GM12865 (cell line): ENCODE data around the gene GALNT8.

Experiments
- DNase-seq: peaks from one replicate; pipeline ENCODE4 v3.0.0; 2010; ENCODE audit warnings: low read depth
- H3K4me3 ChIP-seq: 2 replicates; pipeline ENCODE4 v1.5.1; 2011; ENCODE audit warnings: mild to moderate bottlenecking, low read depth, low read length, control low read depth
- TF ChIP-seq, protein P1 (sequence below): IDR thresholded peaks from 2 replicates; pipeline ENCODE4 v1.5.1; 2011; ENCODE audit warnings: low read length, control low read depth, low read depth, inconsistent platforms; ENCODE audit not compliant: insufficient read depth; ENCODE audit errors: missing control alignments

The GALNT8 gene

DNA sequence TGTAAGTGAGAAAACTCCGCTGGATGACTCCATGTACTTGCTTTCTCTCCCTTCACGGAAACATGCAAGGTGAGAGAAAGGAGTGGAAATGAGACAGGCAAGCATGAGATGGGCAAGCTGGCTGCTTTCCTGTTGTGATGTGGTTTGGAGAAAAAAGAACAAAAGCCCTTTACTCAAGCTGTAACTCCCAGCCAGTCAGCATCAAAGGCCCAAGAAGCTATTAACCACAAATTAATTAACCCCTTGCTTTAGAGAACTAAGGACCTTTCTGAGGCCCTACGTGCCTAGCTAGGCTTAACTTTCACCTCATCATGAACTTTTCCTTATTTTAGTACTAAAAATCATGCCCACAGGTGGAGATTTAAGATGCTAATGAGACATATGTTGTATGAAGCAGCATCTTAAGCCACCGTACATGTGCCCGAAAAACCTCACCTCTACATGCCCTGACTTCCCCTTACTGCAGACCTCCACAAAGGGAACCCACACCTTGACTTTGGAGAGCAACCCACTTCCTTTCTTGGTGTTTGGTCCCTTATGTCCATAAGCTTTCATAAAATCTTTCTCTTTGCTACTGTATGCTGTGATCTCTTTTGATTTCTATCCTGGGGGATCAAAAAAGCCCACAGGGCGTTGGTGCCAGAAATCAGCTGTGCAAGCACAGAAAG lies 87.0 kb downstream of the GALNT8 start:
- H3K4me3 ChIP-seq, result no peak overlapping the region
- TF ChIP-seq, protein P1, sequence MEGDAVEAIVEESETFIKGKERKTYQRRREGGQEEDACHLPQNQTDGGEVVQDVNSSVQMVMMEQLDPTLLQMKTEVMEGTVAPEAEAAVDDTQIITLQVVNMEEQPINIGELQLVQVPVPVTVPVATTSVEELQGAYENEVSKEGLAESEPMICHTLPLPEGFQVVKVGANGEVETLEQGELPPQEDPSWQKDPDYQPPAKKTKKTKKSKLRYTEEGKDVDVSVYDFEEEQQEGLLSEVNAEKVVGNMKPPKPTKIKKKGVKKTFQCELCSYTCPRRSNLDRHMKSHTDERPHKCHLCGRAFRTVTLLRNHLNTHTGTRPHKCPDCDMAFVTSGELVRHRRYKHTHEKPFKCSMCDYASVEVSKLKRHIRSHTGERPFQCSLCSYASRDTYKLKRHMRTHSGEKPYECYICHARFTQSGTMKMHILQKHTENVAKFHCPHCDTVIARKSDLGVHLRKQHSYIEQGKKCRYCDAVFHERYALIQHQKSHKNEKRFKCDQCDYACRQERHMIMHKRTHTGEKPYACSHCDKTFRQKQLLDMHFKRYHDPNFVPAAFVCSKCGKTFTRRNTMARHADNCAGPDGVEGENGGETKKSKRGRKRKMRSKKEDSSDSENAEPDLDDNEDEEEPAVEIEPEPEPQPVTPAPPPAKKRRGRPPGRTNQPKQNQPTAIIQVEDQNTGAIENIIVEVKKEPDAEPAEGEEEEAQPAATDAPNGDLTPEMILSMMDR, result no peak
- DNase-seq, result peak; percentile 21

DNA sequence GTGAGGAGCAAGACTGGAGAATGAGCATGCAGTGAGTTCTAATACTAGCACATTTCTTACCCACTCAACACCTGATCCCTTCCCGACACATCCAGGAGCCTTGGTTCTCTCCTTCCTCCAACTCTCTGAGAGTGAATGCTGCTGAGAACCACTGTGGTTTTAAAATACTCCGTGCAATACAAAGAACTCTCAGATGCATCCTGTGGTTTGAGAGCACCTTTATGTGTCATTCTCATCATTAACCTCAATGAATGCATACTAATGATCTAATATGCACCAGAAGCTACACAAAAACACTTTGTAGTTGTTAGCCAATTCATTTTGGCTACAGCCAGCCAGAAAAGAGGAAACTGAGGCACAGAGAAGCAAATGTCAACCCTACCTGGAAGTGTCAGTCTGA lies 87.6 kb downstream of the GALNT8 start:
- H3K4me3 ChIP-seq, result no peak overlapping the region
- peak; percentile 18 for DNase-seq
- TF ChIP-seq, protein P1, result no peak

DNA sequence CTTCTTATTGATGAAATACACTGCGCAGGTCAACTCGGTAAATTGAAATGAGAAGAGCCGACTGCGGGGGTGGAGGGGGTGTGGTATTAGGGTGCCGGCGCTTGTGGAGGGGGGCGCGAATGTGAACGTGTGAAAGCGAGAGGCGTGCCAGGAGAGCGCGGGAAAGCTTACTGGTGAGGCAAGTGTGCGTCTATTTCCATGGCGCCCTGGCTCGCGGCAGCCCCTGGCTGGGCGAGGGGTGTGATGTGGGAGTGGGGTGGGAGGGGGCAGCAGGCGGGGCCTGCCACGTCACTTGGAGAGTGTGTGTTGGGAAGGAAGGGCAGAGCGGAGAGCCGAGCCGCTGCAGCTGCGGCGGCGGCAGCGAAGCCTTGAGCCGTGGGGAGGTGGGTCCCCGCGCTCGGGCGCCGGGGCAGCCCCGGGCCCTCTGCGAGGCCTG lies 88.8 kb downstream of the GALNT8 start:
- no peak overlapping the region for H3K4me3 ChIP-seq
- no peak for DNase-seq
- TF ChIP-seq, protein P1, result no peak

DNA sequence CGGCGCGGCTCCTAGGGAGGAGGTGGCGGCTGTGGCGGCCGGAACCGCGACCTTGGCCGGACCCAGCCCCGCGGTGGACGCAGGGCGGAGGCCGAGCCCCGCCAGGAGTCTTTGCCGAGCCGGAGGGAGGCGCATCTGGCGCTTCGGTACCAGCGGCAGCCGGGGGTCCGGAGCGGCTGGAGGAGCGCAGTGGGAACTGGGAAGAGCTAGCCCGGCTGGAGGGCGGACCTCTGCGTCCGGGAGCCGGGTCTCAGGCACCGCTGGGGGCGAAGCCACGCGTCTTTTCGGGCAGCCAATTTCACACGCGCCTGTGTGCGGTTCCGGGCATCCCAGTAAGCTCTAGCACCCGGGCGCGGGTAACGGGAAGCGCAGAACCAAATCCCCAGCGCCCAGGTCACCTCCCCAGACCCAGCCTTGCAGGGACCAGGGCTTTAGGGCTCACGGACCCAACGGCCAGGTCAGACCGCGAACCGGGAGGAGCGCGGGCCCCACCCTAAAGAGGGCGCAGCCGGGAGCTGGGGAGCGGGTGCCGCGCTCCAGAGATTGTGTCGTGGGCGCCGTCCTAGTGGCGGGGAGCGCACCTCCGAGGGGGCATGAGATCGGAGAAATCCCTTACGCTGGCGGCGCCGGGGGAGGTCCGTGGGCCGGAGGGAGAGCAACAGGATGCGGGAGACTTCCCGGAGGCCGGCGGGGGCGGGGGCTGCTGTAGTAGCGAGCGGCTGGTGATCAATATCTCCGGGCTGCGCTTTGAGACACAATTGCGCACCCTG lies 89.4 kb downstream of the GALNT8 start:
- no peak for DNase-seq
- no peak overlapping the region; the same call in 1 of the 2 replicates for H3K4me3 ChIP-seq
- TF ChIP-seq, protein P1, result no peak

DNA sequence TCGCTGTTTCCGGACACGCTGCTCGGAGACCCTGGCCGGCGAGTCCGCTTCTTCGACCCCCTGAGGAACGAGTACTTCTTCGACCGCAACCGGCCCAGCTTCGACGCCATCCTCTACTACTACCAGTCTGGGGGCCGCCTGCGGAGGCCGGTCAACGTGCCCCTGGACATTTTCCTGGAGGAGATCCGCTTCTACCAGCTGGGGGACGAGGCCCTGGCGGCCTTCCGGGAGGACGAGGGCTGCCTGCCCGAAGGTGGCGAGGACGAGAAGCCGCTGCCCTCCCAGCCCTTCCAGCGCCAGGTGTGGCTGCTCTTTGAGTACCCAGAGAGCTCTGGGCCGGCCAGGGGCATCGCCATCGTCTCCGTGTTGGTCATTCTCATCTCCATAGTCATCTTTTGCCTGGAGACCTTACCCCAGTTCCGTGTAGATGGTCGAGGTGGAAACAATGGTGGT lies 90.0 kb downstream of the GALNT8 start:
- H3K4me3 ChIP-seq, result no peak overlapping the region
- DNase-seq, result no peak
- TF ChIP-seq, protein P1, result no peak

DNA sequence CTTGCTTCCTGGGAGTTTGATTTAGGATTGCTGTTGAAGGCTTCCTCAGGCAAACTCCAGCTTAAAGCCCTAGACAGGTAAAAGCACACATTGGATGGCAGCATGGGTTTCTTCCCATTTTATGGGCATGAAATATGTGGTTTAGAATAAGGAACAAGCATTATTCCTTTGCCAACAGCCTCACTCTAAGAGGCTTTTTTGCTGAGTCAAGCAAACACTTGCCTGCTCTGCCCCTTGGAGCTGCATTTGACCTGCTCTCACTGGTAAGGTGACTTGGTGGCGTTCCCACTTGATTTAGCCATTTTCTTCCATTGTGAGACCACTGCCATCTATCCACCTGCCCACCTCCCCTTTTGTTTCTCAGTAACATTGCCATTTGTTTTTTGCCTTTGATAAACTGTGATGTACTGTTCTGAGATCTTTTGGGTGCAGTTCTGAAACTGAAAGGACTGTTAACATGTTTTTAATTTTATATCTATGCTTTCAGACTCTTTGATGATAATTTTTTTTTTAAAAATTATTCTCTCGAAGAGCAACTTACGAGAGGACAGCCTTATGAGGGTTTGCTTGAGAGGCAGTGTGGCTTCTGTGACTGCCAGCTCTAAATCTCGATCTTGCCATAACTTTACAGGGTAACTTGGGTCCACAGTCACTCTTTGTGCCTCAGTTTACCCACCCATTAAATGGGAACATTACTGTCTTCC lies 92.6 kb downstream of the GALNT8 start:
- TF ChIP-seq, protein P1, result no peak
- no peak overlapping the region for H3K4me3 ChIP-seq
- no peak for DNase-seq
